Panc1 (cell line): Measurements from ENCODE around the gene GLIPR1L1.

Source experiments
- TCF7L2 ChIP-seq: IDR thresholded peaks from 2 replicates; pipeline ENCODE4 v1.6.1; 2011; ENCODE audit warnings: mild to moderate bottlenecking, low read depth, low read length, inconsistent platforms
- TF ChIP-seq, protein P1 (sequence below): fragments of 450-650 bp; IDR thresholded peaks from 2 replicates; pipeline ENCODE4 v1.5.1; 2017; ENCODE audit warnings: mild to moderate bottlenecking
- TF ChIP-seq, protein P2 (sequence below), 2 experiments: IDR thresholded peaks; 2 replicates each; pipeline ENCODE4 v1.6.1; 2011 to 2012; ENCODE audit warnings: low read depth in 2 of 2, control low read depth in 1 of 2, low read length in 1 of 2, mild to moderate bottlenecking in 1 of 2, moderate library complexity in 1 of 2; ENCODE audit not compliant: insufficient read depth in 1 of 2

DNA sequence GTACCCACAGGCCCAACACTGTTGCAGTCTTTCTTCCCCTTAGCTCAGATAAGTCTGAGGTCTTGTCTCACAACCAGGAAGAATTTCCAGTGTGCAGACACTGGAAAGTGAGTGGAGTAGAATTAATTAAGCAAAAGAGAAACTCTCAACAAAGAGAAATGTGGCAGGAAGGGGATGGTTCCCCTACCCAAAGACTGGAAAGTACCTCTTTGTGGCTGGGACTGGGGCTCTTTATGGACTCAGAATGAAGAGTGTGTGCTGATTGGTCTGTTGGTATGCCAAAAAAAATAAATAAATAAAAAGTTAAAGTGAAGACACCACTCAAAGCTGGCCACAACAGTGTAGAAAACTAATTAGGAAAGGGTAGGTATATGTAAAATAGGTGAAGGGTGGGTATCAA is 26.4 kb downstream of the GLIPR1L1 start:
- TF ChIP-seq, protein P1, sequence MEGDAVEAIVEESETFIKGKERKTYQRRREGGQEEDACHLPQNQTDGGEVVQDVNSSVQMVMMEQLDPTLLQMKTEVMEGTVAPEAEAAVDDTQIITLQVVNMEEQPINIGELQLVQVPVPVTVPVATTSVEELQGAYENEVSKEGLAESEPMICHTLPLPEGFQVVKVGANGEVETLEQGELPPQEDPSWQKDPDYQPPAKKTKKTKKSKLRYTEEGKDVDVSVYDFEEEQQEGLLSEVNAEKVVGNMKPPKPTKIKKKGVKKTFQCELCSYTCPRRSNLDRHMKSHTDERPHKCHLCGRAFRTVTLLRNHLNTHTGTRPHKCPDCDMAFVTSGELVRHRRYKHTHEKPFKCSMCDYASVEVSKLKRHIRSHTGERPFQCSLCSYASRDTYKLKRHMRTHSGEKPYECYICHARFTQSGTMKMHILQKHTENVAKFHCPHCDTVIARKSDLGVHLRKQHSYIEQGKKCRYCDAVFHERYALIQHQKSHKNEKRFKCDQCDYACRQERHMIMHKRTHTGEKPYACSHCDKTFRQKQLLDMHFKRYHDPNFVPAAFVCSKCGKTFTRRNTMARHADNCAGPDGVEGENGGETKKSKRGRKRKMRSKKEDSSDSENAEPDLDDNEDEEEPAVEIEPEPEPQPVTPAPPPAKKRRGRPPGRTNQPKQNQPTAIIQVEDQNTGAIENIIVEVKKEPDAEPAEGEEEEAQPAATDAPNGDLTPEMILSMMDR: no peak
- no peak for TF ChIP-seq TCF7L2
- TF ChIP-seq, protein P2, sequence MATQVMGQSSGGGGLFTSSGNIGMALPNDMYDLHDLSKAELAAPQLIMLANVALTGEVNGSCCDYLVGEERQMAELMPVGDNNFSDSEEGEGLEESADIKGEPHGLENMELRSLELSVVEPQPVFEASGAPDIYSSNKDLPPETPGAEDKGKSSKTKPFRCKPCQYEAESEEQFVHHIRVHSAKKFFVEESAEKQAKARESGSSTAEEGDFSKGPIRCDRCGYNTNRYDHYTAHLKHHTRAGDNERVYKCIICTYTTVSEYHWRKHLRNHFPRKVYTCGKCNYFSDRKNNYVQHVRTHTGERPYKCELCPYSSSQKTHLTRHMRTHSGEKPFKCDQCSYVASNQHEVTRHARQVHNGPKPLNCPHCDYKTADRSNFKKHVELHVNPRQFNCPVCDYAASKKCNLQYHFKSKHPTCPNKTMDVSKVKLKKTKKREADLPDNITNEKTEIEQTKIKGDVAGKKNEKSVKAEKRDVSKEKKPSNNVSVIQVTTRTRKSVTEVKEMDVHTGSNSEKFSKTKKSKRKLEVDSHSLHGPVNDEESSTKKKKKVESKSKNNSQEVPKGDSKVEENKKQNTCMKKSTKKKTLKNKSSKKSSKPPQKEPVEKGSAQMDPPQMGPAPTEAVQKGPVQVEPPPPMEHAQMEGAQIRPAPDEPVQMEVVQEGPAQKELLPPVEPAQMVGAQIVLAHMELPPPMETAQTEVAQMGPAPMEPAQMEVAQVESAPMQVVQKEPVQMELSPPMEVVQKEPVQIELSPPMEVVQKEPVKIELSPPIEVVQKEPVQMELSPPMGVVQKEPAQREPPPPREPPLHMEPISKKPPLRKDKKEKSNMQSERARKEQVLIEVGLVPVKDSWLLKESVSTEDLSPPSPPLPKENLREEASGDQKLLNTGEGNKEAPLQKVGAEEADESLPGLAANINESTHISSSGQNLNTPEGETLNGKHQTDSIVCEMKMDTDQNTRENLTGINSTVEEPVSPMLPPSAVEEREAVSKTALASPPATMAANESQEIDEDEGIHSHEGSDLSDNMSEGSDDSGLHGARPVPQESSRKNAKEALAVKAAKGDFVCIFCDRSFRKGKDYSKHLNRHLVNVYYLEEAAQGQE (IDR thresholded peaks at IDR 0.05; ENCODE audit: insufficient read depth in 1 of 2, low read depth in 2 of 2, low read length in 1 of 2): no peak
